GM18951 (cell line): Measurements from ENCODE around the gene FSCB.

Experiments
- POLR2A ChIP-seq: IDR thresholded peaks from 4 replicates; pipeline ENCODE4 v1.6.1; 2011; ENCODE audit warnings: mild to moderate bottlenecking; ENCODE audit not compliant: insufficient read length, insufficient read depth; ENCODE audit errors: extremely low read depth
- in situ Hi-C: fragments of 300-500 bp; cut with MboI; formaldehyde crosslinking; loops from one replicate; pipeline ENCODE4 v1.12.0; 2022; ENCODE audit warnings: low sequenced_read_pairs, mixed read lengths, inconsistent platforms; ENCODE audit not compliant: unreplicated experiment

FSCB gene

GRCh38 chr14:44462381-44462780, 44.7 kb downstream of the FSCB start:
- TF ChIP-seq POLR2A, result no peak
- in situ Hi-C loops, result no loop called here

GRCh38 chr14:44461811-44462210, 45.3 kb downstream of the FSCB start:
- in situ Hi-C loops, result no loop called here
- no peak for TF ChIP-seq POLR2A
